K562 (cell line): Measurements from ENCODE around the gene SPINT1. TPM values are rescaled to one million over a fixed set of nuclear protein-coding genes. Genes with fewer than 3 reads are reported as not detected.

ENCODE experiments used
- ATAC-seq: fragments of 200-7000 bp; cut with Tn5 transposase; 3 replicates; pipeline ENCODE4 v1.9.1; 2020; ENCODE audit warnings: moderate library complexity
- BruUV-seq: library from RNA; stranded (reverse); fragments of 400-500 nt; replicated peaks from 2 replicates; lab custom pipeline; 2021; lab: Mats Ljungman, UMichigan
- CTCF ChIA-PET: fragments of 300-600 bp; formaldehyde crosslinking; extraction: SDS; loops from one replicate; lab custom pipeline; 2021; ENCODE audit warnings: low intra/inter-chr PET ratio; lab: Yijun Ruan, JAX
- POLR2A ChIA-PET: fragments of 300-600, 350-650 bp; sonication (Branson Sonifier 250); formaldehyde crosslinking; extraction: SDS; loops from one replicate; lab custom pipeline; 2021; ENCODE audit warnings: antibody characterized with exemption, inconsistent platforms; lab: Yijun Ruan, JAX
- DNase-seq, 4 experiments: peaks; one replicate each; pipeline versions ENCODE4 v3.0.0 to v3.0.0-alpha.2; 2011 to 2018; ENCODE audit warnings: low spot score in 3 of 4, mixed read lengths in 3 of 4; ENCODE audit errors: extremely low read depth in 1 of 4
- FAIRE-seq: peaks from 2 replicates; lab custom pipeline; 2011; peaks lifted over from hg19 to GRCh38; lab: Jason Lieb, UNC
- H2AFZ ChIP-seq: 2 replicates; pipeline ENCODE4 v1.6.0; 2011; ENCODE audit warnings: low read depth, low read length, control low read depth, inconsistent platforms
- H3K27ac ChIP-seq: fragments of 200-600 bp; 3 replicates; pipeline ENCODE4 v1.8.0; 2011; ENCODE audit warnings: low read depth, mild to moderate bottlenecking, control low read depth, inconsistent platforms, low read length, moderate library complexity, mixed read lengths; ENCODE audit errors: extremely low read depth
- H3K27me3 ChIP-seq, 2 experiments: fragments of 300-600 bp in 1 of 2; 2 replicates in 1 of 2; 3 replicates in 1 of 2; pipeline versions ENCODE4 v1.6.0 to v1.8.0; 2011; ENCODE audit warnings: inconsistent platforms in 2 of 2, low read length in 2 of 2, mild to moderate bottlenecking in 1 of 2, mixed read lengths in 1 of 2, moderate library complexity in 1 of 2; ENCODE audit not compliant: control insufficient read depth in 2 of 2, insufficient read depth in 2 of 2
- H3K36me3 ChIP-seq: fragments of 300-600 bp; 3 replicates; pipeline ENCODE4 v1.8.0; 2011; ENCODE audit warnings: mild to moderate bottlenecking, low read length, inconsistent platforms; ENCODE audit not compliant: control insufficient read depth, insufficient read depth
- H3K4me1 ChIP-seq, 2 experiments: fragments of 200-600 bp in 1 of 2; replicated peaks in 1 of 2; 2 replicates in 1 of 2; 3 replicates in 1 of 2; pipeline versions ENCODE4 v1.5.1 to v1.8.0; 2011; ENCODE audit warnings: inconsistent platforms in 2 of 2, low read length in 2 of 2, mild to moderate bottlenecking in 1 of 2, mixed read lengths in 1 of 2, moderate library complexity in 1 of 2; ENCODE audit not compliant: control insufficient read depth in 2 of 2, insufficient read depth in 2 of 2
- H3K4me2 ChIP-seq: 2 replicates; pipeline ENCODE4 v1.6.1; 2011; ENCODE audit warnings: low read length, control low read depth, inconsistent platforms, mixed read lengths; ENCODE audit not compliant: insufficient read depth
- H3K4me3 ChIP-seq: fragments of 200-600 bp; sonication (generic), shearing (Covaris generic); 2 replicates; pipeline ENCODE4 v1.5.1; 2016; ENCODE audit warnings: control low read depth, inconsistent platforms
- H3K79me2 ChIP-seq: fragments of 200-600 bp; 3 replicates; pipeline ENCODE4 v1.8.0; 2011; ENCODE audit warnings: low read length, inconsistent platforms; ENCODE audit not compliant: control insufficient read depth, insufficient read depth
- H3K9ac ChIP-seq, 2 experiments: 2 replicates each; pipeline versions ENCODE4 v1.6.0 to v1.6.1; 2011; ENCODE audit warnings: low read depth in 2 of 2, low read length in 2 of 2, control low read depth in 1 of 2, inconsistent platforms in 1 of 2, mild to moderate bottlenecking in 1 of 2, mixed read lengths in 1 of 2; ENCODE audit not compliant: insufficient read depth in 1 of 2
- H3K9me1 ChIP-seq: one replicate; pipeline ENCODE4 v1.6.0; 2011; ENCODE audit warnings: inconsistent platforms, mild to moderate bottlenecking, low read length, moderate library complexity; ENCODE audit not compliant: control insufficient read depth, insufficient read depth
- H3K9me3 ChIP-seq: replicated peaks from 2 replicates; pipeline ENCODE4 v1.5.1; 2011; ENCODE audit warnings: low read depth, low read length, inconsistent platforms; ENCODE audit not compliant: control insufficient read depth, insufficient read depth
- H4K20me1 ChIP-seq: replicated peaks from 2 replicates; pipeline ENCODE4 v1.6.1; 2011; ENCODE audit warnings: low read length, inconsistent platforms, mixed read lengths; ENCODE audit not compliant: control insufficient read depth, insufficient read depth
- DACH1 ChIP-seq: fragments of 450-650 bp; IDR thresholded peaks from 2 replicates; pipeline ENCODE4 v1.6.1; 2018; ENCODE audit not compliant: partially characterized antibody
- ETS2 ChIP-seq: IDR thresholded peaks from 2 replicates; pipeline ENCODE4 v1.6.1; 2016; ENCODE audit warnings: borderline replicate concordance, missing genetic modification characterization, mild to moderate bottlenecking, moderate library complexity, missing compliant biosample characterization; ENCODE audit not compliant: poor library complexity, severe bottlenecking
- RBM15 ChIP-seq: fragments of 200-400 bp; formaldehyde crosslinking; IDR thresholded peaks from 2 replicates; pipeline ENCODE4 v1.6.1; 2018; ENCODE audit warnings: mild to moderate bottlenecking, low read length, moderate library complexity; ENCODE audit not compliant: insufficient read depth
- RERE ChIP-seq: sonication (generic); formaldehyde crosslinking; IDR thresholded peaks from 2 replicates; pipeline ENCODE4 v1.8.0; 2023; ENCODE audit warnings: missing genetic modification reagents, mild to moderate bottlenecking, borderline replicate concordance
- SMC3 ChIP-seq: conservative IDR thresholded peaks from 2 replicates; pipeline ENCODE4 v1.6.1; 2011; ENCODE audit warnings: low read depth, low read length, improper control_type of control experiment; ENCODE audit not compliant: insufficient read depth
- ZBTB7A ChIP-seq: IDR thresholded peaks from 2 replicates; pipeline ENCODE4 v1.6.1; 2011; ENCODE audit warnings: low read depth, mild to moderate bottlenecking, low read length, moderate library complexity, borderline replicate concordance; ENCODE audit not compliant: control insufficient read depth
- ZNF76 ChIP-seq: fragments of 250-450 bp; sonication (Bioruptor Pico); IDR thresholded peaks from 2 replicates; pipeline ENCODE4 v1.4.0; 2020; ENCODE audit warnings: mild to moderate bottlenecking, moderate library complexity, borderline replicate concordance
- WGBS: fragments of 100-300 bp; shearing (Covaris generic); methylation state at CpG from one replicate; pipeline ENCODE4 v1.1.6; 2016; ENCODE audit warnings: low coverage, mixed read lengths; ENCODE audit not compliant: insufficient coverage; ENCODE audit errors: missing lambda C conversion rate; 5-methylcytosine and 5-hydroxymethylcytosine counted together
- in situ Hi-C: fragments of 300-500 bp; cut with MboI; formaldehyde crosslinking; loops from 4 replicates; pipeline ENCODE4 v1.15.0; 2018; ENCODE audit warnings: inconsistent platforms, mixed read lengths
- intact Hi-C: fragments of 100-400 bp; cut with micrococcal nuclease; formaldehyde crosslinking; loops from 2 replicates; pipeline ENCODE4 v1.14.2; 2022
- polyA plus RNA-seq, 8 experiments: library from polyadenylated mRNA; depleted of rRNA in 4 of 8; stranded (reverse) in 5 of 8; unstranded in 3 of 8; fragments of >200 nt; fragmentation: Nextera tagmentation in 2 of 8; fragmentation: Illumina TruSeq in 1 of 8; extraction: Ambion mirVana in 2 of 8; extraction: Trizol in 1 of 8; gene quantifications; 2 replicates each; pipeline versions ENCODE4 v1.2.1 to v1.2.3, GENCODE V29; 2011 to 2014; ENCODE audit warnings: inconsistent platforms in 1 of 8, missing spikeins in 1 of 8
- total RNA-seq, 7 experiments: library from RNA; depleted of rRNA in 6 of 7; stranded (reverse); fragments of >200 nt in 6 of 7; fragmentation: Illumina TruSeq in 2 of 7; extraction: Trizol in 2 of 7; gene quantifications; 2 replicates each; pipeline versions ENCODE4 v1.2.1 to v1.2.3, GENCODE V29; 2011 to 2021; ENCODE audit warnings: low replicate concordance in 1 of 7

SPINT1 gene
- total and polyA plus RNA-seq, 9 of the 15 experiments (the other 6 are each of a cell fraction or from before 2014, with no cell fraction given), result 0.78 to 4.5 (median 1.5) TPM

DNA sequence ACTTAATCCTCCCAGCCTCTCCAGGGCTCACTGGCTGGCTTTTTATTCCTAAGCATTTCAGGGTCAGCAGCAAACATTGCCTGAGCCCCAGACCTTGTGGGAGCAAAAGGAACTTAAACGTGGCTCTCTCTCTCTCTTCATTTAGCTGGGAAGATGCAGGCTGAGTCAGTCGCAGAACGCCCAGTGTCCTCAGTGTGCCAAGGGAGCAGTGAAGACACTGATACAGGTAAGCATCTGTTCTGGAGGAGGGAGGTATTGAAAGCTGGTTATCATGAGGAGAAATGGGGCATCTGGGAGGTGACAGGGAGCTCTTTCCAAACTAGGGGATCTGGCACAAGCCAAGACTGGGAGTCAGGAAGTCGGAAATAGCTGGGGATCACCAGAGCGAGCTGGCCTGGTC lies 25.8 kb downstream of the SPINT1 start:
- TF ChIP-seq ZNF76 (CRISPR knock-in tag) (no peak), ZBTB7A (no peak), ETS2 (tag) (no peak), DACH1 (no peak), RBM15 (no peak), SMC3 (no peak), RERE (no peak)
- FAIRE-seq (no peak), ATAC-seq (no peak), DNase-seq (no peak)
- CTCF ChIA-PET, result no interaction called here
- H3K4me2 ChIP-seq, result no peak overlapping the region
- peaks cover 9 to 24% of the 10 kb centered on the region in 2 experiments; a peak in 4 of 5 replicates for H3K4me1 ChIP-seq
- H3K36me3 ChIP-seq, result no peaks in the 10 kb centered on the region
- no peaks in the 10 kb centered on the region for H3K9me1 ChIP-seq
- H4K20me1 ChIP-seq, result no peaks in the 10 kb centered on the region
- H3K27ac ChIP-seq, result no peak overlapping the region
- WGBS, result 45% methylated on average over 5 of the region's 5 CpGs
- peak overlapping the region; percentile 51; the same call in 1 of the 2 replicates for H2AFZ ChIP-seq
- H3K27me3 ChIP-seq, result no peaks in the 10 kb centered on the region
- no TSS peak for BruUV-seq
- no peak overlapping the region for H3K4me3 ChIP-seq
- no peaks in the 10 kb centered on the region for H3K9me3 ChIP-seq
- in situ Hi-C loops (no loop called here), intact Hi-C loops (no loop called here)
- H3K9ac ChIP-seq, result peak overlapping the region in 1 of 2 experiments; percentile 19; a peak in 1 of 4 replicates
- no peaks in the 10 kb centered on the region for H3K79me2 ChIP-seq
- POLR2A ChIA-PET, result interaction anchor here (6.8 kb wide), 1 partner anchor 9 kb away, joined by 72 read pairs; no protein-coding TSS in a partner anchor
